ENCODE results near the gene SLC10A4.

DNA sequence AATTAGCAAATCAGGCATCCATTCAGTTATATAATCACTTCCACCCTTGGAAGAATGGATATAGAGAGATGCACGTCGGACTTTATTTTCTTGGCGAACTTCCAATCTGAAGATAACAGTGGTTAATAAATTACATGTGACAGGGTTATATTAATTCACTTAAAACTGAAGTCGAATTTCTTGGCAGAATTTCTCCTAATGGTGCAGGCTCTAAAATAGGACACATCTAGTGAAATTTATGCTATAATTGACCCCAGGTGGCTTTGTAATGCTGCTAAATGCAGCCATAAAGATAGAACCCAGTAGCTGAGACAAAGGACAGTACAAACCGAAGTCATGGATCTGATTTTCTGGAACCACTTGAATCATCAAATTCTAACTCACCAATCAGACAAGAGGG, 20.8 kb upstream of the SLC10A4 start:
- no peak for TF ChIP-seq CTCF (IDR thresholded peaks at IDR 0.05)
- no peak for TF ChIP-seq POLR2A (IDR thresholded peaks at IDR 0.05)
